Neural crest cell (in vitro differentiated cells): ENCODE measurements around the gene MRAP. TPM values are rescaled to one million over a fixed set of nuclear protein-coding genes. Genes with fewer than 3 reads are reported as not detected.

Experiments
- DNase-seq: peaks from one replicate; pipeline ENCODE4 v3.0.0; 2021; ENCODE audit warnings: low read depth, mixed read lengths, low spot score
- H3K27ac Mint-ChIP-seq: one replicate; pipeline ENCODE4 v1.8.0; 2021; ENCODE audit warnings: mild to moderate bottlenecking, mixed read lengths; ENCODE audit not compliant: unreplicated experiment
- H3K27me3 Mint-ChIP-seq: 2 replicates; pipeline ENCODE4 v1.8.0; 2021; ENCODE audit warnings: low read depth, mild to moderate bottlenecking, mixed read lengths
- H3K36me3 Mint-ChIP-seq: 2 replicates; pipeline ENCODE4 v1.8.0; 2021; ENCODE audit warnings: low read depth, mild to moderate bottlenecking, mixed read lengths
- H3K4me1 Mint-ChIP-seq: 2 replicates; pipeline ENCODE4 v1.8.0; 2021; ENCODE audit warnings: mixed read lengths
- H3K4me3 Mint-ChIP-seq: one replicate; pipeline ENCODE4 v1.8.0; 2021; ENCODE audit warnings: mild to moderate bottlenecking, mixed read lengths
- H3K9me3 Mint-ChIP-seq: 2 replicates; pipeline ENCODE4 v1.8.0; 2021; ENCODE audit warnings: mixed read lengths
- CTCF ChIP-seq: fragments of 200-600 bp; sonication (generic); conservative IDR thresholded peaks from 2 replicates; pipeline ENCODE4 v1.5.0; 2021; ENCODE audit warnings: antibody characterized with exemption, mild to moderate bottlenecking
- total RNA-seq: library from RNA; stranded (reverse); gene quantifications from 2 replicates; pipeline ENCODE4 v1.2.1, GENCODE V29; 2021

MRAP gene
- total RNA-seq, 1 donor from 2014 or later = not detected

- Mint-ChIP-seq H3K27ac (no peak overlapping the region), H3K36me3 (peaks cover 48% of the 10 kb centered on the region), H3K4me3 (no peak overlapping the region), H3K27me3 (no peaks in the 10 kb centered on the region), H3K4me1 (no peaks in the 10 kb centered on the region), H3K9me3 (peaks cover 15% of the 10 kb centered on the region)
- no peak for DNase-seq
- no peak for TF ChIP-seq CTCF
These were observed 48.3 kb downstream of the MRAP start for GRCh38 chr21:32346951-32347350.

DNA sequence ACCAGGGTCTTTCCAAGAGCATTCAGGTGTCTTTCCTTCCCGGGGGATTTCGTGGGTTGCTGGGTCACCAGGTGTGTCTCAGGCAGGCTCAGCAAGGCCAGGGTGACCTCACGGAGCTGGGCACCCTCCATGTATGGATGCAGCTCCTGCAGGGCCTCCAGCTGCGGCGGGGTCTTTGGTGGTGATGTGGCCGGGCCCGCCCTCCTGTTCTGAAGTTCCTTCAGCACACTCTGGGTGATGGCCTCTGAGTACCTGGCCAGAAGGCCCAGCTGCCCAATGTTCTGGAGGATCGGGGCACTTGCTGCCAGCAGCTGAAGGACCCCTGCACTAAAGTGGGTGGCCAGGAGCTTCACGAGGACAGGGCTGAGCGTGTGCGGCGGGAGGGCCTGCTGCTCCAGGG, 48.7 kb downstream of the MRAP start:
- no peaks in the 10 kb centered on the region for H3K27me3 Mint-ChIP-seq
- H3K27ac Mint-ChIP-seq = no peak overlapping the region
- no peak for TF ChIP-seq CTCF
- H3K4me3 Mint-ChIP-seq = no peak overlapping the region
- H3K9me3 Mint-ChIP-seq = peaks cover 15% of the 10 kb centered on the region
- DNase-seq = no peak
- H3K36me3 Mint-ChIP-seq = peaks cover 50% of the 10 kb centered on the region
- H3K4me1 Mint-ChIP-seq = no peaks in the 10 kb centered on the region

GRCh38 chr21:32347977-32348376, 49.3 kb downstream of the MRAP start:
- TF ChIP-seq CTCF = no peak
- Mint-ChIP-seq H3K9me3 (peaks cover 15% of the 10 kb centered on the region), H3K4me3 (no peak overlapping the region), H3K27ac (no peak overlapping the region), H3K36me3 (peaks cover 49% of the 10 kb centered on the region), H3K27me3 (no peaks in the 10 kb centered on the region), H3K4me1 (no peaks in the 10 kb centered on the region)
- DNase-seq = no peak

DNA sequence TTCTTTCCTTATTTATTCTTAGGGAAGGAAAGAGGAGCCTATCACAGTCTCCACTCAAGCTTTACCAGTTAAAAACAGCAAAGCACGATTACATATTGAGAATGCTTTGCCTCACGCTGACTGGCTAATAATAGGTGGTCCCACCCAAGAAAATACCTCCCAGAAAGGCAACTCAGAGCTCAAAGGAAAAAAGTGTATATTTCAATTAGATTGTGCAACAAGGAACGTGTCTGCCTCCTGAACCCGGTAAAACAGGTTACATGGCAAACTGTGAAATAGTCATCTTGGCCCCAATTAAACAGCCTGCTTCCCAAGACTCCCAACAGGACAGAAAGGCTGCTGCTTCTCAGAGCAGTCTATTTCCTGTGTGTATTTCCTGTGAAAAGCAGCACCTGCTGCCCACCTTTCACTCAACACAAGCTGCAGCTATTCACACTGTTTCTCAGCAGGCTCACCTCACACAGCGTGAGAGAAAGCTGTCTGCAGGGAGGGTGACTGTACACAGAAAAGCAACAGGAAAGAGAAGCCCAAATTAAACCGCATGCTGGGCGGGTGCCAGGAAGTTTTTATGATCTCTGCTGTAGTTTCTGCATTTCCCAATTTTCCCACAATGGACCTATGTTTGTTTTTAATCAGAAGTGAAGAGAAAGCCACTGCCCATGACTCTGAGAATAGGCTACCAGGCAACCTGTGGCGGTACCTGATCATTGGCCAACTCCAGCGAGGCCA, 50.1 kb downstream of the MRAP start:
- H3K9me3 Mint-ChIP-seq = peaks cover 10% of the 10 kb centered on the region
- no peak overlapping the region for H3K4me3 Mint-ChIP-seq
- TF ChIP-seq CTCF = no peak
- H3K27ac Mint-ChIP-seq = no peak overlapping the region
- no peaks in the 10 kb centered on the region for H3K4me1 Mint-ChIP-seq
- H3K27me3 Mint-ChIP-seq = no peaks in the 10 kb centered on the region
- H3K36me3 Mint-ChIP-seq = peaks cover 44% of the 10 kb centered on the region
- DNase-seq = no peak

DNA sequence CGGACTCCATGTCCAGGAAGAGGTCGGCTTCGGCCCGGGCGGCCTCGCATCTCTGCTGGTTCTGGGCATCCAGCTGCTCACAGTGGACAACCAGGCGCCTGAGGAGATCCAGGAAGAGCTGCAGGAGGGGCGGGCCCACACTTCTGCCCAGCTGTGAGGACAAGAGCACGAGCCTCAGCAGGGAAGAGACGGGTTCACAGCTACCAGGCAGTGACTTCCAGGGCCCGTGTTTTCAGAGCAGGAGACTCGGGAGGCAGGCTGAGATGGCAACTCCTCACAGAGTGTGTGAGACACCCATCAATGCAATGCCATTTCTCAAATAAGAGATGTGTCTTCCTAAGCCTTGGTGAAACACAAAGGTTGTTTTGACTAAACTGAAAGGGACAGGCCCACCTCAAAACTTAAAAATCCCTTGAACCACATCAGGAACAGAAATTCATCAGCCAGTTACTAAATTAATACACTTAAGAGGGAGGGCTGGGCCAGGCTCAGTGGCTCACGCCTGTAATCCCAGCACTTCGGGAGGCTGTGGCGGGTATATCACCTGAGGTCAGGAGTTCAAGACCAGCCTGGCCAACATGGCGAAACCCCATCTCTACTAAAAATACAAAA, 50.8 kb downstream of the MRAP start:
- TF ChIP-seq CTCF = no peak
- Mint-ChIP-seq H3K9me3 (peaks cover 6% of the 10 kb centered on the region), H3K4me3 (no peak overlapping the region), H3K4me1 (no peaks in the 10 kb centered on the region), H3K27ac (no peak overlapping the region), H3K27me3 (no peaks in the 10 kb centered on the region), H3K36me3 (peaks cover 41% of the 10 kb centered on the region)
- no peak for DNase-seq
